OCI-LY3 (cell line): ENCODE measurements around the gene TP53.

Source experiments
- EZH2phosphoT487 ChIP-seq: fragments of 200-600 bp; shearing (Covaris generic); IDR thresholded peaks from 2 replicates; pipeline ENCODE4 v1.6.1; 2018; ENCODE audit warnings: antibody characterized with exemption, mixed run types, low read depth
- TF ChIP-seq, protein P1 (sequence below): fragments of 200-600, 300-600 bp; sonication (generic); IDR thresholded peaks from 2 replicates; pipeline ENCODE4 v1.5.1; 2014; ENCODE audit warnings: antibody characterized with exemption, low read length, low read depth

DNA sequence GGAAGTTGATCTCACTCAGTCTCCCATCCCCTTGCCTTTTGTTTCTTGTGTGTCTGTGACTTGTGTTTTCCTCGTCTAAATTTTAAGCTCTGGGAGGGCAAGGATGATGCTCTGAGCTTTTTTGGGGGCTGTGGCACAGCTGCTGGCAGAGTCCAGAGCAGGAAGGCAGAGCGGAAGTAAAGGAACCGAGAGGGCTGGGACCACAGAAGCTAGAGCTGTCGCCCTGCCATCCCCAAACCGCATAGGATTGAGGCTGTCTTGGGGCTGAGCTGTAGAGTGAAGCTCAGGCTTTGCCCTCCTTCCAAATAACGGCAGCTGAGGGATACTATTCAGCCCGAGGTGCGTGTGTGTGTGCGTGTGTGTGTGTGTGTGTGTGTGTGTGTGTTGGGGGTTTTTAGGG, 26.5 kb upstream of the TP53 start:
- TF ChIP-seq, protein P1, sequence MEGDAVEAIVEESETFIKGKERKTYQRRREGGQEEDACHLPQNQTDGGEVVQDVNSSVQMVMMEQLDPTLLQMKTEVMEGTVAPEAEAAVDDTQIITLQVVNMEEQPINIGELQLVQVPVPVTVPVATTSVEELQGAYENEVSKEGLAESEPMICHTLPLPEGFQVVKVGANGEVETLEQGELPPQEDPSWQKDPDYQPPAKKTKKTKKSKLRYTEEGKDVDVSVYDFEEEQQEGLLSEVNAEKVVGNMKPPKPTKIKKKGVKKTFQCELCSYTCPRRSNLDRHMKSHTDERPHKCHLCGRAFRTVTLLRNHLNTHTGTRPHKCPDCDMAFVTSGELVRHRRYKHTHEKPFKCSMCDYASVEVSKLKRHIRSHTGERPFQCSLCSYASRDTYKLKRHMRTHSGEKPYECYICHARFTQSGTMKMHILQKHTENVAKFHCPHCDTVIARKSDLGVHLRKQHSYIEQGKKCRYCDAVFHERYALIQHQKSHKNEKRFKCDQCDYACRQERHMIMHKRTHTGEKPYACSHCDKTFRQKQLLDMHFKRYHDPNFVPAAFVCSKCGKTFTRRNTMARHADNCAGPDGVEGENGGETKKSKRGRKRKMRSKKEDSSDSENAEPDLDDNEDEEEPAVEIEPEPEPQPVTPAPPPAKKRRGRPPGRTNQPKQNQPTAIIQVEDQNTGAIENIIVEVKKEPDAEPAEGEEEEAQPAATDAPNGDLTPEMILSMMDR, result no peak
- TF ChIP-seq EZH2phosphoT487, result no peak
